H1 (cell line): ENCODE measurements around the gene ST6GALNAC2.

ENCODE experiments used
- CHD1 ChIP-seq: IDR thresholded peaks from 2 replicates; pipeline ENCODE4 v1.6.1; 2012; ENCODE audit warnings: low read depth, low read length, improper control_type of control experiment
- EZH2 ChIP-seq: fragments of 200-600 bp; sonication (generic); IDR thresholded peaks from 2 replicates; pipeline ENCODE4 v1.7.1; 2012; ENCODE audit warnings: low read depth, mild to moderate bottlenecking, moderate library complexity, low read length, inconsistent platforms; ENCODE audit not compliant: severe bottlenecking
- HDAC2 ChIP-seq, 2 experiments: fragments of 300-600 bp in 1 of 2; sonication (generic) in 1 of 2; IDR thresholded peaks; 2 replicates each; pipeline ENCODE4 v1.6.1; 2011 to 2012; ENCODE audit warnings: low read depth in 2 of 2, low read length in 2 of 2, mild to moderate bottlenecking in 2 of 2, moderate library complexity in 2 of 2, borderline replicate concordance in 1 of 2, inconsistent platforms in 1 of 2
- JUN ChIP-seq: IDR thresholded peaks from 2 replicates; pipeline ENCODE4 v1.6.1; 2011; ENCODE audit warnings: low read depth, mild to moderate bottlenecking, improper control_type of control experiment, low read length
- JUND ChIP-seq: IDR thresholded peaks from 2 replicates; pipeline ENCODE4 v1.6.1; 2011; ENCODE audit warnings: mild to moderate bottlenecking, improper control_type of control experiment, low read length
- POLR2A ChIP-seq, 2 experiments: IDR thresholded peaks; 1 replicate in 1 of 2; 2 replicates in 1 of 2; pipeline ENCODE4 v1.6.1; 2011; ENCODE audit warnings: low read depth in 2 of 2, low read length in 2 of 2, mild to moderate bottlenecking in 2 of 2; ENCODE audit errors: control extremely low read depth in 1 of 2
- POLR2AphosphoS5 ChIP-seq: IDR thresholded peaks from 2 replicates; pipeline ENCODE4 v1.6.1; 2011; ENCODE audit warnings: low read depth, low read length
- TAF1 ChIP-seq: IDR thresholded peaks from 2 replicates; pipeline ENCODE4 v1.6.1; 2011; ENCODE audit warnings: mild to moderate bottlenecking, low read depth, low read length
- TF ChIP-seq, protein P1 (sequence below), 3 experiments: IDR thresholded peaks; 1 replicate in 2 of 3; 2 replicates in 1 of 3; pipeline versions ENCODE4 v1.5.1 to v1.6.1; 2011; ENCODE audit warnings: low read length in 3 of 3, mild to moderate bottlenecking in 3 of 3, inconsistent platforms in 2 of 3, low read depth in 1 of 3, moderate library complexity in 1 of 3; ENCODE audit not compliant: insufficient read depth in 1 of 3; ENCODE audit errors: control extremely low read depth in 1 of 3
- TF ChIP-seq, protein P2 (sequence below): IDR thresholded peaks from 2 replicates; pipeline ENCODE4 v1.6.1; 2012; ENCODE audit warnings: low read length, inconsistent platforms

DNA sequence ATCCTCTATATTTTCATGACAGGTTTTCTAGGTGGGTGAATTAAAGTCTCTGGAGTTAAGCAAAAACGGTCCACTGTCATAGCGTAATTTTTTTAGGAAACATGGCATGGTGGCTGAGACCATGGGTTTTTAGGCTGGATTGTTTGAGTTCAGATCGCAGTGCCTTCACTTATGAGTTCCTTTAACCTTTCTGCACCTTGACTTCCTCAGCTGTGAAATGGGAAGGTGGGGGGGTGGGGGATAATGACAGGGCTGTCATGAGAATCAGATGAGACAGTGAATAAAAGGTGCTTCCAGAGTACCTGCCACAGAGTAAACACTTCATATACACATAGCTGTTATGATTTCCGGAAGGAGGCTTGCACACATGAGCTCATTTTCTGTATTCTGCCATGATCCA lies 34.0 kb downstream of the ST6GALNAC2 start:
- TF ChIP-seq, protein P1, sequence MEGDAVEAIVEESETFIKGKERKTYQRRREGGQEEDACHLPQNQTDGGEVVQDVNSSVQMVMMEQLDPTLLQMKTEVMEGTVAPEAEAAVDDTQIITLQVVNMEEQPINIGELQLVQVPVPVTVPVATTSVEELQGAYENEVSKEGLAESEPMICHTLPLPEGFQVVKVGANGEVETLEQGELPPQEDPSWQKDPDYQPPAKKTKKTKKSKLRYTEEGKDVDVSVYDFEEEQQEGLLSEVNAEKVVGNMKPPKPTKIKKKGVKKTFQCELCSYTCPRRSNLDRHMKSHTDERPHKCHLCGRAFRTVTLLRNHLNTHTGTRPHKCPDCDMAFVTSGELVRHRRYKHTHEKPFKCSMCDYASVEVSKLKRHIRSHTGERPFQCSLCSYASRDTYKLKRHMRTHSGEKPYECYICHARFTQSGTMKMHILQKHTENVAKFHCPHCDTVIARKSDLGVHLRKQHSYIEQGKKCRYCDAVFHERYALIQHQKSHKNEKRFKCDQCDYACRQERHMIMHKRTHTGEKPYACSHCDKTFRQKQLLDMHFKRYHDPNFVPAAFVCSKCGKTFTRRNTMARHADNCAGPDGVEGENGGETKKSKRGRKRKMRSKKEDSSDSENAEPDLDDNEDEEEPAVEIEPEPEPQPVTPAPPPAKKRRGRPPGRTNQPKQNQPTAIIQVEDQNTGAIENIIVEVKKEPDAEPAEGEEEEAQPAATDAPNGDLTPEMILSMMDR (IDR thresholded peaks at IDR 0.05; ENCODE audit: control extremely low read depth in 1 of 3, insufficient read depth in 1 of 3, low read depth in 1 of 3, low read length in 3 of 3) = no peak
- TF ChIP-seq, protein P2, sequence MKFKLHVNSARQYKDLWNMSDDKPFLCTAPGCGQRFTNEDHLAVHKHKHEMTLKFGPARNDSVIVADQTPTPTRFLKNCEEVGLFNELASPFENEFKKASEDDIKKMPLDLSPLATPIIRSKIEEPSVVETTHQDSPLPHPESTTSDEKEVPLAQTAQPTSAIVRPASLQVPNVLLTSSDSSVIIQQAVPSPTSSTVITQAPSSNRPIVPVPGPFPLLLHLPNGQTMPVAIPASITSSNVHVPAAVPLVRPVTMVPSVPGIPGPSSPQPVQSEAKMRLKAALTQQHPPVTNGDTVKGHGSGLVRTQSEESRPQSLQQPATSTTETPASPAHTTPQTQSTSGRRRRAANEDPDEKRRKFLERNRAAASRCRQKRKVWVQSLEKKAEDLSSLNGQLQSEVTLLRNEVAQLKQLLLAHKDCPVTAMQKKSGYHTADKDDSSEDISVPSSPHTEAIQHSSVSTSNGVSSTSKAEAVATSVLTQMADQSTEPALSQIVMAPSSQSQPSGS = no peak
- TF ChIP-seq JUN (no peak), TAF1 (no peak), CHD1 (no peak), POLR2A (IDR thresholded peaks at IDR 0.05; ENCODE audit: control extremely low read depth in 1 of 2, low read depth in 2 of 2, low read length in 2 of 2) (no peak), HDAC2 (IDR thresholded peaks at IDR 0.05; ENCODE audit: borderline replicate concordance in 1 of 2, low read depth in 2 of 2, low read length in 2 of 2) (no peak), JUND (no peak), EZH2 (no peak), POLR2AphosphoS5 (no peak)
